HFFc6 (cell line): ENCODE results near the gene PTPN18. TPM values are rescaled to one million over a fixed set of nuclear protein-coding genes. Genes with fewer than 3 reads are reported as not detected.

Experiments
- DNase-seq: peaks from one replicate; pipeline ENCODE4 v3.0.0-alpha.2; 2018
- H3K27ac Mint-ChIP-seq: 2 replicates; pipeline ENCODE4 v1.8.0; 2020; ENCODE audit warnings: mild to moderate bottlenecking, mixed read lengths
- H3K27me3 Mint-ChIP-seq: 2 replicates; pipeline ENCODE4 v1.8.0; 2021; ENCODE audit warnings: mild to moderate bottlenecking, moderate library complexity, mixed read lengths; ENCODE audit not compliant: insufficient read depth
- H3K36me3 Mint-ChIP-seq: 2 replicates; pipeline ENCODE4 v1.8.0; 2021; ENCODE audit warnings: low read depth, mixed read lengths
- H3K4me1 Mint-ChIP-seq: 2 replicates; pipeline ENCODE4 v1.8.0; 2020; ENCODE audit warnings: low read depth, mixed read lengths
- H3K4me3 Mint-ChIP-seq: 2 replicates; pipeline ENCODE4 v1.8.0; 2020; ENCODE audit warnings: mild to moderate bottlenecking, moderate library complexity, mixed read lengths
- H3K9me3 Mint-ChIP-seq: 2 replicates; pipeline ENCODE4 v1.8.0; 2020; ENCODE audit warnings: mild to moderate bottlenecking, mixed read lengths
- total RNA-seq, 6 experiments: library from RNA; stranded (reverse); fragmentation: NEBNext Ultra II Directional; extraction: Animal tissue kit (Norgen Biotek cat#: 25700); gene quantifications; 2 replicates in 1 of 6; 3 replicates in 5 of 6; pipeline ENCODE4 v1.2.3, GENCODE V29; 2021
- TF ChIP-seq, protein P1 (sequence below): fragments of 200-600 bp; sonication (generic); IDR thresholded peaks from 2 replicates; pipeline ENCODE4 v1.5.0; 2021; ENCODE audit warnings: antibody characterized with exemption, mild to moderate bottlenecking

The PTPN18 gene
- total RNA-seq, 6 experiments from 2014 or later: 15.5 to 18.9 (median 17.5) TPM

DNA sequence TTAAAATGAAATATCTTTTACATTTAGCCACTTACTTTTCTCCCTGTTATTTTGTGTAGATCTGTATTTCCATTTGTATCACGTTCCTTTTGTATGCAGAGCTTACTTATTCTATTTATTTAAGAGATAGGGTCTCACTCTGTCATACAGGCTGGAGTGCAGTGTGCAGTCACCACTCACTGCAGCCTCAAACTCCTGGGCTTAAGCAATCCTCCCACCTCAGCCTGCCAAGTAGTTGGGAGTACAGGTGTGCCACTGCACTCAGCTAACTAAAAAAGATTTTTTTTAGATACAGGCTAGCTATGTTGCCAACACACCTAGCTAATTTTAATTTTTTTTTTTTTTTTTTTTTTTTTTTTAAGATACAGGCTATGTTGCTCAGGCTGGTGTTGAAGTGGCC is 10.9 kb downstream of the PTPN18 start:
- H3K9me3 Mint-ChIP-seq: peaks cover 11% of the 10 kb centered on the region; the same call in 1 of the 2 replicates

DNA sequence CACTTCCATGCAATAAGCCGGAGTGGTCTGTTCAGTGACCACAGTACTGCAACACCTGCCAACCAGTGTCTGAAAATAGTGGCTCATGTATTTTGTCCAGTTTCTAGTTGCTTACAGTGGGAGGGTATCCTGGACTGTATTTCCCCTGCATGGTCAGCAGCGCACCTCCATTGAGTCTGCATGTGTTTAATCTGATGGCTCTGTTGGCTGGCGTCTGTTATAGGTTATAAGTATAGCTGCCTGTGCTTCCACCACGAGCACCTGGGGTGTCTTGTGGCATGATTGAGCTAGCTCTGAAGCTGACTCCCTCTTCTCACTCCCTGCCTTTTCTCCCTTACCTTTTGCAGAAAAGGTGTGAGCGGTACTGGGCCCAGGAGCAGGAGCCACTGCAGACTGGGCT is 12.9 kb downstream of the PTPN18 start:
- Mint-ChIP-seq H3K4me3 (no peak overlapping the region), H3K27ac (no peak overlapping the region), H3K9me3 (peaks cover 11% of the 10 kb centered on the region; the same call in 1 of the 2 replicates), H3K4me1 (peaks cover 20% of the 10 kb centered on the region), H3K27me3 (no peaks in the 10 kb centered on the region; the same call in 1 of the 2 replicates), H3K36me3 (peaks cover 21% of the 10 kb centered on the region)
- TF ChIP-seq, protein P1, sequence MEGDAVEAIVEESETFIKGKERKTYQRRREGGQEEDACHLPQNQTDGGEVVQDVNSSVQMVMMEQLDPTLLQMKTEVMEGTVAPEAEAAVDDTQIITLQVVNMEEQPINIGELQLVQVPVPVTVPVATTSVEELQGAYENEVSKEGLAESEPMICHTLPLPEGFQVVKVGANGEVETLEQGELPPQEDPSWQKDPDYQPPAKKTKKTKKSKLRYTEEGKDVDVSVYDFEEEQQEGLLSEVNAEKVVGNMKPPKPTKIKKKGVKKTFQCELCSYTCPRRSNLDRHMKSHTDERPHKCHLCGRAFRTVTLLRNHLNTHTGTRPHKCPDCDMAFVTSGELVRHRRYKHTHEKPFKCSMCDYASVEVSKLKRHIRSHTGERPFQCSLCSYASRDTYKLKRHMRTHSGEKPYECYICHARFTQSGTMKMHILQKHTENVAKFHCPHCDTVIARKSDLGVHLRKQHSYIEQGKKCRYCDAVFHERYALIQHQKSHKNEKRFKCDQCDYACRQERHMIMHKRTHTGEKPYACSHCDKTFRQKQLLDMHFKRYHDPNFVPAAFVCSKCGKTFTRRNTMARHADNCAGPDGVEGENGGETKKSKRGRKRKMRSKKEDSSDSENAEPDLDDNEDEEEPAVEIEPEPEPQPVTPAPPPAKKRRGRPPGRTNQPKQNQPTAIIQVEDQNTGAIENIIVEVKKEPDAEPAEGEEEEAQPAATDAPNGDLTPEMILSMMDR: no peak
- DNase-seq: no peak

More for the DNA sequence above, 10.9 kb downstream of the PTPN18 start:
- DNase-seq: no peak
- H3K36me3 Mint-ChIP-seq: peaks cover 12% of the 10 kb centered on the region
- H3K4me3 Mint-ChIP-seq: no peak overlapping the region
- TF ChIP-seq, protein P1: no peak
- peaks cover 8% of the 10 kb centered on the region for H3K4me1 Mint-ChIP-seq
- H3K27ac Mint-ChIP-seq: no peak overlapping the region
- H3K27me3 Mint-ChIP-seq: no peaks in the 10 kb centered on the region

DNA sequence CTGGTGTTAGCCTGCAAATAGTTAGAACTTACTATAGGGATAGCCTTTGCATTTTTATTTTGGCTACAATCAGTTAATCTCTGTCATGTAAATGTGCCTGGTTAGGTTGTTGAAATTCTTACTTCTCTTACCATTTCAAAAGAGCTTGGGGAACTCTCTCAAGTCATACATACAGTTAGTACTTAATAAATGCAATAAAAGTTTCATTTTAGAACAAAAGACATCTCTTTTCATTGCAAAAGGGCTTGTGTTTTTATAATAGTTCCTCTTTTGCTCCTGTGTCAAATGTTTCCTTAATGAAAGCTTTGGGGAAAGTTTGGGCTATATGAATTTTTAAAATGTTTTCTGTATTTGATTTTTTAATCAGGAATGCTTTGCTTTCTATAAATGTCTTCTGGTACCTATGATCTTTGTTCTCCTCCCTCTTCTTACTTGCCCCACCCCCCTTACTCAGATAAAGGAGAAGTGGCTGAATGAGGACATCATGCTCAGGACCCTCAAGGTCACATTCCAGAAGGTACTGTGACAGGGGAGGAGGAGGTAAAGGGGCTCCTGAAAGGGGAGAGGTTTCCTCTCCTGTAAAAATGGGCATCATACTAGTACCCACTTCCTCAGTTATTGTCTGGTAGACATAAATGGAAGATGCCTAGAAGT is 13.6 kb downstream of the PTPN18 start:
- no peak overlapping the region for H3K4me3 Mint-ChIP-seq
- no peaks in the 10 kb centered on the region; the same call in 1 of the 2 replicates for H3K27me3 Mint-ChIP-seq
- H3K36me3 Mint-ChIP-seq: peaks cover 21% of the 10 kb centered on the region

GRCh38 chr2:130369965-130370341 is 14.1 kb downstream of the PTPN18 start:
- Mint-ChIP-seq H3K27ac (no peak overlapping the region), H3K36me3 (peaks cover 21% of the 10 kb centered on the region), H3K9me3 (peaks cover 11% of the 10 kb centered on the region; the same call in 1 of the 2 replicates), H3K4me3 (no peak overlapping the region), H3K4me1 (peaks cover 31% of the 10 kb centered on the region), H3K27me3 (no peaks in the 10 kb centered on the region; the same call in 1 of the 2 replicates)
- DNase-seq: no peak
- TF ChIP-seq, protein P1: no peak

More for the DNA sequence above, 13.6 kb downstream of the PTPN18 start:
- TF ChIP-seq, protein P1: no peak
- Mint-ChIP-seq H3K27ac (no peak overlapping the region), H3K9me3 (peaks cover 11% of the 10 kb centered on the region; the same call in 1 of the 2 replicates), H3K4me1 (peaks cover 26% of the 10 kb centered on the region)
- DNase-seq: no peak

- H3K4me3 Mint-ChIP-seq: peak overlapping the region; percentile 95
These were observed 14.6 kb downstream of the PTPN18 start for GRCh38 chr2:130370490-130370889.

More at GRCh38 chr2:130370490-130370889, 14.6 kb downstream of the PTPN18 start:
- Mint-ChIP-seq H3K4me1 (peaks cover 37% of the 10 kb centered on the region), H3K27me3 (no peaks in the 10 kb centered on the region; the same call in 1 of the 2 replicates), H3K36me3 (peaks cover 21% of the 10 kb centered on the region), H3K9me3 (peaks cover 11% of the 10 kb centered on the region; the same call in 1 of the 2 replicates), H3K27ac (no peak overlapping the region)
- TF ChIP-seq, protein P1: no peak
- DNase-seq: no peak
